Transverse colon (tissue), 4 donors: Measurements from ENCODE around the gene RNF126. TPM values are rescaled to one million over a fixed set of nuclear protein-coding genes. Genes with fewer than 3 reads are reported as not detected.

ENCODE experiments used
- DNase-seq: peaks from one replicate; pipeline ENCODE4 v3.0.0-alpha.2; 2019
- H3K27ac ChIP-seq, 4 donors: fragments of 200-600 bp; sonication (generic); 2 replicates each; pipeline ENCODE4 v1.5.1; 2016 to 2018; ENCODE audit warnings: inconsistent platforms in 4 of 4
- H3K27me3 ChIP-seq: fragments of 200-600 bp; sonication (generic); 2 replicates; pipeline ENCODE4 v1.5.1; 2017; ENCODE audit warnings: inconsistent platforms
- H3K36me3 ChIP-seq, 4 donors: fragments of 200-600 bp; sonication (generic); 2 replicates each; pipeline ENCODE4 v1.5.1; 2017 to 2019; ENCODE audit warnings: inconsistent platforms in 4 of 4
- H3K4me1 ChIP-seq, 4 donors: fragments of 200-600 bp; sonication (generic); 2 replicates each; pipeline ENCODE4 v1.5.1; 2017 to 2020; ENCODE audit warnings: inconsistent platforms in 4 of 4
- H3K4me3 ChIP-seq, 4 donors: fragments of 200-600 bp; sonication (generic); 1 replicate in 1 of 4; 2 replicates in 3 of 4; pipeline versions ENCODE4 v1.5.1 to v1.6.1; 2017 to 2019; ENCODE audit warnings: inconsistent platforms in 4 of 4
- H3K9me3 ChIP-seq, 2 donors: fragments of 200-600 bp; sonication (generic); 2 replicates each; pipeline ENCODE4 v1.5.1; 2017 to 2019; ENCODE audit warnings: inconsistent platforms in 2 of 2
- EP300 ChIP-seq: sonication (generic); formaldehyde crosslinking; IDR thresholded peaks from one replicate; pipeline ENCODE4 v1.6.1; 2017; ENCODE audit warnings: antibody characterized with exemption, low read depth
- POLR2A ChIP-seq: fragments of 450-650 bp; IDR thresholded peaks from one replicate; pipeline ENCODE4 v1.6.1; 2016; ENCODE audit warnings: antibody characterized with exemption, mild to moderate bottlenecking, moderate library complexity
- POLR2AphosphoS5 ChIP-seq, 3 donors: sonication (generic); formaldehyde crosslinking; IDR thresholded peaks; one replicate each; pipeline ENCODE4 v1.6.1; 2016; ENCODE audit warnings: antibody characterized with exemption in 3 of 3
- WGBS, 2 donors: methylation state at CpG; one replicate each; pipeline ENCODE4 v1.1.5; 2018; ENCODE audit warnings: low coverage in 1 of 2; 5-methylcytosine and 5-hydroxymethylcytosine counted together
- in situ Hi-C, 4 donors: fragments of 200-750 bp; cut with MboI; loops; one replicate each; pipeline versions ENCODE4 v1.15.0 to v1.15.1; 2017; ENCODE audit warnings: low sequenced_read_pairs in 3 of 4, low pct_ligation_motif_present in 1 of 4, low pct_unique_long_range_greater_than_20kb in 1 of 4
- intact Hi-C: fragments of 100-400 bp; cut with DNase I; formaldehyde crosslinking; loops from one replicate; pipeline ENCODE4 v1.15.1; 2023; ENCODE audit warnings: low total_unique reads
- total RNA-seq, 4 donors: library from RNA; depleted of rRNA; stranded (reverse); fragments of >200 nt; gene quantifications; one replicate each; pipeline ENCODE4 v1.1.0, GENCODE V29; 2016
- TF ChIP-seq, protein P1 (sequence below), 5 experiments: fragments of 200-600 bp in 3 of 5; fragments of 450-650 bp in 2 of 5; sonication (generic) in 3 of 5; IDR thresholded peaks; 1 replicate in 2 of 5; 2 replicates in 3 of 5; pipeline ENCODE4 v1.5.1; 2016 to 2017; ENCODE audit warnings: antibody characterized with exemption in 5 of 5, inconsistent platforms in 3 of 5, mild to moderate bottlenecking in 2 of 5, moderate library complexity in 1 of 5

Gene RNF126
- total RNA-seq, 4 donors from 2014 or later: 88.6 to 148 (median 102) TPM

DNA sequence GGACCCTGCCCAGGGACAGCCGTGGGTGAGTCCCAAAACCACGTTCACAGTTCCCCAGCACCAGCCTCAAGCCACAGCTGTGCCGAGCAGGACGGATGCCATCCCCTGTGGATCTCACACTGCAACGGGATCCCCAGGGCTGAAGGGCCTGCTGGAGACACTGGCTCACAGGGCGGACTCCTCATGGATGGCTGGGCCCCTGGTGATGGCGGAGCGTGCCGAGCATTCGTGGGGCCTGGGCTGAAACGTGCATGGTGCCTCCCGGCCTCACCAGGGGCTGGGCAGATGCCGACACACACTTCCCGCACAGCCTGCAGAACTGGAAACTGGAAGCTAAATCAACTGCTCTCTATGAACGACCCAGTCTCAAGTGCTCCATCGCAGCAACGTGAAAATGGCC lies 9.6 kb downstream of the RNF126 start:
- Histone ChIP-seq H3K27ac (no peak overlapping the region), H3K9me3 (no peaks in the 10 kb centered on the region), H3K4me1 (peaks cover 9 to 12% (median 11%) of the 10 kb centered on the region in 4 donors), H3K4me3 (no peak overlapping the region), H3K36me3 (peaks cover 0 to 24% (median 9%) of the 10 kb centered on the region in 4 donors), H3K27me3 (no peaks in the 10 kb centered on the region)
- WGBS, 2 donors: 89% methylated on average over 17 of the region's 17 CpGs; no CpG with 5 or more reads in 1 of the 2 donors
- in situ Hi-C loops: no loop called here
- intact Hi-C loops: no loop called here
- DNase-seq: no peak
- TF ChIP-seq EP300 (no peak), POLR2A (no peak), POLR2AphosphoS5 (IDR thresholded peaks at IDR 0.05) (no peak)
- TF ChIP-seq, protein P1, sequence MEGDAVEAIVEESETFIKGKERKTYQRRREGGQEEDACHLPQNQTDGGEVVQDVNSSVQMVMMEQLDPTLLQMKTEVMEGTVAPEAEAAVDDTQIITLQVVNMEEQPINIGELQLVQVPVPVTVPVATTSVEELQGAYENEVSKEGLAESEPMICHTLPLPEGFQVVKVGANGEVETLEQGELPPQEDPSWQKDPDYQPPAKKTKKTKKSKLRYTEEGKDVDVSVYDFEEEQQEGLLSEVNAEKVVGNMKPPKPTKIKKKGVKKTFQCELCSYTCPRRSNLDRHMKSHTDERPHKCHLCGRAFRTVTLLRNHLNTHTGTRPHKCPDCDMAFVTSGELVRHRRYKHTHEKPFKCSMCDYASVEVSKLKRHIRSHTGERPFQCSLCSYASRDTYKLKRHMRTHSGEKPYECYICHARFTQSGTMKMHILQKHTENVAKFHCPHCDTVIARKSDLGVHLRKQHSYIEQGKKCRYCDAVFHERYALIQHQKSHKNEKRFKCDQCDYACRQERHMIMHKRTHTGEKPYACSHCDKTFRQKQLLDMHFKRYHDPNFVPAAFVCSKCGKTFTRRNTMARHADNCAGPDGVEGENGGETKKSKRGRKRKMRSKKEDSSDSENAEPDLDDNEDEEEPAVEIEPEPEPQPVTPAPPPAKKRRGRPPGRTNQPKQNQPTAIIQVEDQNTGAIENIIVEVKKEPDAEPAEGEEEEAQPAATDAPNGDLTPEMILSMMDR (IDR thresholded peaks at IDR 0.05): no peak

DNA sequence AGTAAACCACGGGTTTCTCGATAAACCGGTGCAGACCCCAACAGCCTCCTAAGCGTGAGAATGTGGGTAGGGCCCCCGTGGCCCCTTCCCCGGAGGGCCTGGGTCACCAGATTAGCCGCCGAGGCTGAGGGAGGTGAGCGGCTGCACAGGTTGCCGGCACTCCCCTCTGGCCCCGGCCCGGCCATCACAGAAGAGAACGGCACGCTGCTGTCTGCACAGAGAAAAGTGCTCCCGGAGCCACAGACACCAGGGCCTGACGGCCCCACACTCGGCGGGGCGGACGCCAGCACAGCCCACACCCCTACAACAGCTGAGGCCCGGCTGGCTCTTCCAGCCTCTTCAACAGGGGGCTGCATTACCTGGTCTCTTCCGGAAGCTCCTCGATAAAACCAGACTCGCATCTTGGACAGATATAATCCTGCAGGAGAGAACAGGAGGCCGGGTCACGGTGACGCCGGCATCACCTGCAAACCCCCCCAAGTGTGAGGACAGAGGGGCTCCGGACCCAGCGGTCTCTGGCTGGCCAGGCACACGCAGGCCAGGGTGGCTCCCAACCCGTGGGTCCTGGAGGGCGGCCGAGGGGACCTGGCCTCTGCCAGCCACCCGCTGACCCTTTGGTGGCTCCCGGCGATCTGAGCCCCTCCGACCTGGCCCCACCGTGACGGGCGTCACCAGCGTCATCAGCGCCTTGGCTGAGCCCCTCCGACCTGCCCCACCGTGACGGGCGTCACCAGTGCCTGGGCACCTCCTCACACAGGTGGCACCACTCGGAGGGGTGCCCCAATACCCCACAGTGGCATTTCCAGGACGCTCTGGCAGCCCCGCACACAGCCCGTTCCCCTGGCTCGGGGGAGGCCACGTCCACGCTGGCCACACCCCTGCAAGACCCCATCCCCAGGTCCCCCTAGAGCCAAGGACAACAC lies 10.3 kb downstream of the RNF126 start:
- no peak overlapping the region for H3K4me3 ChIP-seq
- peaks cover 0 to 31% (median 16%) of the 10 kb centered on the region in 4 donors for H3K36me3 ChIP-seq
- no peaks in the 10 kb centered on the region for H3K9me3 ChIP-seq
- TF ChIP-seq POLR2A: no peak
- TF ChIP-seq, protein P1 (IDR thresholded peaks at IDR 0.05): no peak
- TF ChIP-seq EP300: no peak
- TF ChIP-seq POLR2AphosphoS5 (IDR thresholded peaks at IDR 0.05): no peak
- no peak overlapping the region for H3K27ac ChIP-seq
- intact Hi-C loops: no loop called here
- DNase-seq: no peak
- peaks cover 2 to 5% (median 4%) of the 10 kb centered on the region in 4 donors for H3K4me1 ChIP-seq
- in situ Hi-C loops: no loop called here
- WGBS, 2 donors: 94% methylated on average over 3 to 46 of the region's 54 CpGs
- no peaks in the 10 kb centered on the region for H3K27me3 ChIP-seq

DNA sequence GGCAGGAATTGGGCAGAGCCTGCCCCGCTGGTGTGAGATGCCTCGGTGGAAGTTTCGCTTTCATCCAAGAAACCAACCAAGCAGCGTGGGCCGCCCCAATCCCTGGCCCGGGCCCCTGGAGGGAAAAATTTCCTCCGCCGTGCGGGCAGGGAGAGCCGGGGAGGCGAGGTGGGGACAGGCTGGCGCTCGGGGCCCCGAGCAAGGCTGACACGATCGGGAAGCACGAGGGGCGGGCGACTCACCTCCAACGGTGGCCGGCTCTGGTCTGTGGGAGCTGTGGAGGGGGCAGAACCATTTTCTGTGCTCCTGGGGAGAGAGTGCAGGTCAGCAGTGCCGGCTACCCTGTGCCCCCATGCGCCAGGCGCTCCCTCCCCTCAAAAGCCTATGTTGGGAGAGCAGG lies 11.0 kb downstream of the RNF126 start:
- TF ChIP-seq EP300: no peak
- TF ChIP-seq, protein P1 (IDR thresholded peaks at IDR 0.05): no peak
- no peak for TF ChIP-seq POLR2AphosphoS5 (IDR thresholded peaks at IDR 0.05)
- H3K4me1 ChIP-seq: peaks cover 0 to 2% (median 0%) of the 10 kb centered on the region in 4 donors
- no peaks in the 10 kb centered on the region for H3K9me3 ChIP-seq
- 86 to 92% methylated on average over 5 to 24 of the region's 24 CpGs for WGBS, 2 donors
- in situ Hi-C loops (no loop called here), intact Hi-C loops (no loop called here)
- H3K27me3 ChIP-seq: no peaks in the 10 kb centered on the region
- no peak overlapping the region for H3K4me3 ChIP-seq
- peaks cover 0 to 38% (median 21%) of the 10 kb centered on the region in 4 donors for H3K36me3 ChIP-seq
- no peak overlapping the region for H3K27ac ChIP-seq
- no peak for DNase-seq

DNA sequence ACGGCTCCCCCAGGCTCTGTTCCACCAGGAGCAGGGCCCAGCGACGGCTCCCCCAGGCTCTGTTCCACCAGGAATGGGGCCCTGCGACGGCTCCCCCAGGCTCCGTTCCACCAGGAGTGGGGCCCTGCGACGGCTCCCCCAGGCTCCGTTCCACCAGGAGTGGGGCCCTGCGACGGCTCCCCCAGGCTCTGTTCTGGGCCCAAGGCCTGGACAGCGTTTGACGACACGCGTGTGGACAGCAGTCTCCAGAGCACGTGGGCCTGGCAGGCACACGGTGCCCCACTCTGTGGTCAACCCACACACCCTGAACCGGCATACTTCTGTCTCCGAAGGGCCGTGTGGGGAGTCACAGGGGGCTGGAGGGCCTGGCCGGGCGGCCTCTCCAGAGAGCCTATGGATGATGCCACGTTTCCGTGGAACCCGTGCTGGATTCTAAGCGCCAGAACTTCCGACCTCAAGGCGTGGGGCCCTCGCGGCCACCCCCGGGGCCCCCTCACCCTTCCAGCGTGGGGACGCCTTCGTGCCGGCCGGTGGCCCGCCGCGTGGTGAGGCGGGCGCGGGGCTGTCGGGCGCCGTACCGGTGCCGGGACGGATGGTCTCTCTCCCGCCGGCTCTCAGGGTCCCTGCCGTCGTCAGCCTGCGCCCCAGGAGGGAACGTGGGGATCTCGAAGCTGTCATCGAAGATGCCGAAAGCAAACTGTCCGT lies 11.7 kb downstream of the RNF126 start:
- Histone ChIP-seq H3K27ac (no peak overlapping the region), H3K27me3 (no peaks in the 10 kb centered on the region), H3K9me3 (no peaks in the 10 kb centered on the region), H3K4me1 (no peaks in the 10 kb centered on the region), H3K4me3 (no peak overlapping the region), H3K36me3 (peaks cover 0 to 39% (median 23%) of the 10 kb centered on the region in 4 donors)
- TF ChIP-seq, protein P1 (IDR thresholded peaks at IDR 0.05): no peak
- TF ChIP-seq POLR2A: no peak
- TF ChIP-seq POLR2AphosphoS5 (IDR thresholded peaks at IDR 0.05): no peak
- no peak for TF ChIP-seq EP300
- in situ Hi-C loops: no loop called here
- WGBS, 2 donors: 95 to 100% methylated on average over 1 to 51 of the region's 58 CpGs
- intact Hi-C loops: no loop called here
- DNase-seq: no peak
